K562 (cell line): ENCODE results near the gene PSAT1. TPM values are rescaled to one million over a fixed set of nuclear protein-coding genes. Genes with fewer than 3 reads are reported as not detected.
A peak's percentile ranks its signal among the peaks of the same experiment; 100 is the strongest.

Experiments used
- ATF1 ChIP-seq, 2 experiments: fragments of 450-650 bp in 1 of 2; IDR thresholded peaks; 2 replicates each; pipeline ENCODE4 v1.6.1; 2016; ENCODE audit warnings: missing compliant biosample characterization in 1 of 2, missing genetic modification characterization in 1 of 2
- BACH1 ChIP-seq: fragments of 200-800 bp; sonication (Bioruptor generic); IDR thresholded peaks from 2 replicates; pipeline ENCODE4 v1.6.1; 2016; ENCODE audit warnings: missing genetic modification characterization, missing compliant biosample characterization
- FOXP1 ChIP-seq: sonication (generic); formaldehyde crosslinking; IDR thresholded peaks from 2 replicates; pipeline ENCODE4 v1.8.0; 2022; ENCODE audit warnings: mild to moderate bottlenecking, missing genetic modification reagents
- HDAC6 ChIP-seq: IDR thresholded peaks from 2 replicates; pipeline ENCODE4 v1.6.1; 2012; ENCODE audit warnings: low read depth, mild to moderate bottlenecking, control low read depth, inconsistent platforms, low read length, moderate library complexity
- MEF2D ChIP-seq: conservative IDR thresholded peaks from 2 replicates; pipeline ENCODE4 v1.6.1; 2016; ENCODE audit warnings: low read depth, missing genetic modification characterization, missing compliant biosample characterization
- MTA1 ChIP-seq: fragments of 450-650 bp; IDR thresholded peaks from 2 replicates; pipeline ENCODE4 v1.6.1; 2017; ENCODE audit warnings: borderline replicate concordance
- OTX1 ChIP-seq: fragments of 450-650 bp; formaldehyde crosslinking; IDR thresholded peaks from 2 replicates; pipeline ENCODE4 v1.4.0; 2022; ENCODE audit warnings: mild to moderate bottlenecking
- POLR2AphosphoS5 ChIP-seq: IDR thresholded peaks from 2 replicates; pipeline ENCODE4 v1.6.1; 2011; ENCODE audit warnings: mild to moderate bottlenecking, low read depth, low read length, moderate library complexity; ENCODE audit not compliant: control insufficient read depth, insufficient read depth
- SAFB ChIP-seq: fragments of 200-400 bp; formaldehyde crosslinking; IDR thresholded peaks from 2 replicates; pipeline ENCODE4 v1.6.1; 2017; ENCODE audit warnings: low read depth, low read length, borderline replicate concordance
- TCF7 ChIP-seq: sonication (generic); IDR thresholded peaks from 2 replicates; pipeline ENCODE4 v1.6.1; 2016; ENCODE audit warnings: antibody characterized with exemption, borderline replicate concordance
- polyA plus RNA-seq, 8 experiments: library from polyadenylated mRNA; depleted of rRNA in 4 of 8; stranded (reverse) in 5 of 8; unstranded in 3 of 8; fragments of >200 nt; fragmentation: Nextera tagmentation in 2 of 8; fragmentation: Illumina TruSeq in 1 of 8; extraction: Ambion mirVana in 2 of 8; extraction: Trizol in 1 of 8; gene quantifications; 2 replicates each; pipeline versions ENCODE4 v1.2.1 to v1.2.3, GENCODE V29; 2011 to 2014; ENCODE audit warnings: inconsistent platforms in 1 of 8, missing spikeins in 1 of 8
- total RNA-seq, 7 experiments: library from RNA; depleted of rRNA in 6 of 7; stranded (reverse); fragments of >200 nt in 6 of 7; fragmentation: Illumina TruSeq in 2 of 7; extraction: Trizol in 2 of 7; gene quantifications; 2 replicates each; pipeline versions ENCODE4 v1.2.1 to v1.2.3, GENCODE V29; 2011 to 2021; ENCODE audit warnings: low replicate concordance in 1 of 7
- TF ChIP-seq, protein P1 (sequence below): sonication (generic); formaldehyde crosslinking; IDR thresholded peaks from 2 replicates; pipeline ENCODE4 v1.8.1; 2023; ENCODE audit warnings: missing genetic modification reagents, mild to moderate bottlenecking, borderline replicate concordance
- TF ChIP-seq, protein P2 (sequence below): sonication (generic); formaldehyde crosslinking; IDR thresholded peaks from 2 replicates; pipeline ENCODE4 v1.8.0; 2022; ENCODE audit warnings: missing genetic modification reagents, mild to moderate bottlenecking, moderate library complexity, borderline replicate concordance
- TF ChIP-seq, protein P3 (sequence below): IDR thresholded peaks from 2 replicates; pipeline ENCODE4 v1.6.1; 2016; ENCODE audit warnings: missing genetic modification characterization, missing compliant biosample characterization
- TF ChIP-seq, protein P4 (sequence below), 3 experiments: fragments of 200-800 bp in 1 of 3; sonication (Bioruptor generic) in 1 of 3; sonication (generic) in 1 of 3; formaldehyde crosslinking in 1 of 3; IDR thresholded peaks; 2 replicates each; pipeline versions ENCODE4 v1.6.1 to v1.8.0; 2016 to 2022; ENCODE audit warnings: mild to moderate bottlenecking in 2 of 3, missing compliant biosample characterization in 2 of 3, missing genetic modification characterization in 2 of 3, missing genetic modification reagents in 1 of 3

PSAT1 gene
- total and polyA plus RNA-seq, 9 of the 15 experiments (the other 6 are each of a cell fraction or from before 2014, with no cell fraction given) = 29.7 to 151 (median 98.3) TPM

DNA sequence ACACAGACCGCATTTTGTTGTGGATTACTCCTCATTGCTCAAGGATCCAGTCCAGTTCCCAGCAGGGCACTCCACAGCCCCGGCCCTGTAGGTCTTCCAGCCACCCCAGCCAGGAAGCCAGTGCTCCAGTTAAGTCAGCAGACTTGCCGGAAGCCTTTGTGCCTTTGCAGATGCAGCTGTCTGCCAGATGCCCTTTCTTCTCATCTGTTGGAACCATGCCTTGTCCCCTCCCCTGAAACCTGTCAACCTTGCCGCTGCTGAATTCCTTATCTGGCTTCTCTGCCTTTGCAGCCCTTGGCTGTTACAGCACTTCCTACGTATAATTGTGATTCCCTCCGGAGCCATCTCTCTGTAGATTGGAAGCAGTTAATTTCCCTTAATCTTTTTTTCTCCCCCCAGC, 28.4 kb downstream of the PSAT1 start (continued):
- TF ChIP-seq, protein P1, sequence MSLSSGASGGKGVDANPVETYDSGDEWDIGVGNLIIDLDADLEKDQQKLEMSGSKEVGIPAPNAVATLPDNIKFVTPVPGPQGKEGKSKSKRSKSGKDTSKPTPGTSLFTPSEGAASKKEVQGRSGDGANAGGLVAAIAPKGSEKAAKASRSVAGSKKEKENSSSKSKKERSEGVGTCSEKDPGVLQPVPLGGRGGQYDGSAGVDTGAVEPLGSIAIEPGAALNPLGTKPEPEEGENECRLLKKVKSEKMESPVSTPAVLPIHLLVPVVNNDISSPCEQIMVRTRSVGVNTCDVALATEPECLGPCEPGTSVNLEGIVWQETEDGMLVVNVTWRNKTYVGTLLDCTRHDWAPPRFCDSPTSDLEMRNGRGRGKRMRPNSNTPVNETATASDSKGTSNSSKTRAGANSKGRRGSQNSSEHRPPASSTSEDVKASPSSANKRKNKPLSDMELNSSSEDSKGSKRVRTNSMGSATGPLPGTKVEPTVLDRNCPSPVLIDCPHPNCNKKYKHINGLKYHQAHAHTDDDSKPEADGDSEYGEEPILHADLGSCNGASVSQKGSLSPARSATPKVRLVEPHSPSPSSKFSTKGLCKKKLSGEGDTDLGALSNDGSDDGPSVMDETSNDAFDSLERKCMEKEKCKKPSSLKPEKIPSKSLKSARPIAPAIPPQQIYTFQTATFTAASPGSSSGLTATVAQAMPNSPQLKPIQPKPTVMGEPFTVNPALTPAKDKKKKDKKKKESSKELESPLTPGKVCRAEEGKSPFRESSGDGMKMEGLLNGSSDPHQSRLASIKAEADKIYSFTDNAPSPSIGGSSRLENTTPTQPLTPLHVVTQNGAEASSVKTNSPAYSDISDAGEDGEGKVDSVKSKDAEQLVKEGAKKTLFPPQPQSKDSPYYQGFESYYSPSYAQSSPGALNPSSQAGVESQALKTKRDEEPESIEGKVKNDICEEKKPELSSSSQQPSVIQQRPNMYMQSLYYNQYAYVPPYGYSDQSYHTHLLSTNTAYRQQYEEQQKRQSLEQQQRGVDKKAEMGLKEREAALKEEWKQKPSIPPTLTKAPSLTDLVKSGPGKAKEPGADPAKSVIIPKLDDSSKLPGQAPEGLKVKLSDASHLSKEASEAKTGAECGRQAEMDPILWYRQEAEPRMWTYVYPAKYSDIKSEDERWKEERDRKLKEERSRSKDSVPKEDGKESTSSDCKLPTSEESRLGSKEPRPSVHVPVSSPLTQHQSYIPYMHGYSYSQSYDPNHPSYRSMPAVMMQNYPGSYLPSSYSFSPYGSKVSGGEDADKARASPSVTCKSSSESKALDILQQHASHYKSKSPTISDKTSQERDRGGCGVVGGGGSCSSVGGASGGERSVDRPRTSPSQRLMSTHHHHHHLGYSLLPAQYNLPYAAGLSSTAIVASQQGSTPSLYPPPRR (CRISPR knock-in tag) = no peak
- TF ChIP-seq, protein P2, sequence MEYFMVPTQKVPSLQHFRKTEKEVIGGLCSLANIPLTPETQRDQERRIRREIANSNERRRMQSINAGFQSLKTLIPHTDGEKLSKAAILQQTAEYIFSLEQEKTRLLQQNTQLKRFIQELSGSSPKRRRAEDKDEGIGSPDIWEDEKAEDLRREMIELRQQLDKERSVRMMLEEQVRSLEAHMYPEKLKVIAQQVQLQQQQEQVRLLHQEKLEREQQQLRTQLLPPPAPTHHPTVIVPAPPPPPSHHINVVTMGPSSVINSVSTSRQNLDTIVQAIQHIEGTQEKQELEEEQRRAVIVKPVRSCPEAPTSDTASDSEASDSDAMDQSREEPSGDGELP (CRISPR knock-in tag) = peak; percentile 72
- TF ChIP-seq SAFB (no peak), HDAC6 (no peak), TCF7 (no peak), ATF1 (CRISPR knock-in tag; IDR thresholded peaks at IDR 0.05) (no peak), ATF1 (tag; IDR thresholded peaks at IDR 0.05) (0 out of 2 replicates have a peak, but pooled peaks have one; percentile 11), BACH1 (tag) (no peak), OTX1 (CRISPR knock-in tag) (no peak), MTA1 (no peak), MEF2D (no peak), FOXP1 (CRISPR knock-in tag) (no peak), POLR2AphosphoS5 (peak; percentile 61)
- TF ChIP-seq, protein P3, sequence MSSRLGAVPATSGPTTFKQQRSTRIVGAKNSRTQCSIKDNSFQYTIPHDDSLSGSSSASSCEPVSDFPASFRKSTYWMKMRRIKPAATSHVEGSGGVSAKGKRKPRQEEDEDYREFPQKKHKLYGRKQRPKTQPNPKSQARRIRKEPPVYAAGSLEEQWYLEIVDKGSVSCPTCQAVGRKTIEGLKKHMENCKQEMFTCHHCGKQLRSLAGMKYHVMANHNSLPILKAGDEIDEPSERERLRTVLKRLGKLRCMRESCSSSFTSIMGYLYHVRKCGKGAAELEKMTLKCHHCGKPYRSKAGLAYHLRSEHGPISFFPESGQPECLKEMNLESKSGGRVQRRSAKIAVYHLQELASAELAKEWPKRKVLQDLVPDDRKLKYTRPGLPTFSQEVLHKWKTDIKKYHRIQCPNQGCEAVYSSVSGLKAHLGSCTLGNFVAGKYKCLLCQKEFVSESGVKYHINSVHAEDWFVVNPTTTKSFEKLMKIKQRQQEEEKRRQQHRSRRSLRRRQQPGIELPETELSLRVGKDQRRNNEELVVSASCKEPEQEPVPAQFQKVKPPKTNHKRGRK (tag) = no peak
- TF ChIP-seq, protein P4, sequence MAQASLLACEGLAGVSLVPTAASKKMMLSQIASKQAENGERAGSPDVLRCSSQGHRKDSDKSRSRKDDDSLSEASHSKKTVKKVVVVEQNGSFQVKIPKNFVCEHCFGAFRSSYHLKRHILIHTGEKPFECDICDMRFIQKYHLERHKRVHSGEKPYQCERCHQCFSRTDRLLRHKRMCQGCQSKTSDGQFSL (CRISPR knock-in tag; IDR thresholded peaks at IDR 0.05) = no peak
- TF ChIP-seq, protein P4 (tag; IDR thresholded peaks at IDR 0.05) = no peak
- TF ChIP-seq, all 486 proteins: peak for 28
